PC-9 (cell line): ENCODE measurements around the gene EEA1. TPM values are rescaled to one million over a fixed set of nuclear protein-coding genes. Genes with fewer than 3 reads are reported as not detected.
A peak's percentile ranks its signal among the peaks of the same experiment; 100 is the strongest.

Source experiments
- BruUV-seq: library from RNA; stranded (reverse); fragments of 400-500 nt; replicated peaks from 2 replicates; lab custom pipeline; 2021; lab: Mats Ljungman, UMichigan
- CTCF ChIA-PET: fragments of 300-600 bp; sonication (Branson Sonifier 250); formaldehyde crosslinking; loops from one replicate; lab custom pipeline; 2022; ENCODE audit warnings: antibody characterized with exemption; lab: Charles Lee
- POLR2A ChIA-PET: fragments of 300-600 bp; sonication (Branson Sonifier 250); formaldehyde crosslinking; loops from one replicate; lab custom pipeline; 2022; ENCODE audit warnings: antibody characterized with exemption; ENCODE audit not compliant: unreplicated experiment; lab: Charles Lee
- DNase-seq, 2 experiments: peaks; one replicate each; pipeline versions ENCODE4 v3.0.0 to v3.0.0-alpha.2; 2015 to 2022; ENCODE audit warnings: mixed read lengths in 1 of 2
- H2AFZ ChIP-seq: fragments of 200-600 bp; sonication (generic); 2 replicates; pipeline ENCODE4 v1.8.1; 2017; ENCODE audit warnings: antibody characterized with exemption
- H3F3A ChIP-seq: fragments of 200-600 bp; sonication (generic); 2 replicates; pipeline ENCODE4 v1.8.1; 2017; ENCODE audit warnings: antibody characterized with exemption, mild to moderate bottlenecking, low read depth; ENCODE audit not compliant: insufficient read depth
- H3K27ac ChIP-seq: fragments of 200-600 bp; sonication (generic); 2 replicates; pipeline ENCODE4 v1.6.1; 2016; ENCODE audit warnings: mixed run types
- H3K27me3 ChIP-seq: fragments of 200-600 bp; sonication (generic); 2 replicates; pipeline ENCODE4 v1.6.1; 2016; ENCODE audit warnings: low read depth, mixed run types; ENCODE audit not compliant: insufficient read depth
- H3K36me3 ChIP-seq: fragments of 200-600 bp; sonication (generic); 2 replicates; pipeline ENCODE4 v1.6.1; 2016; ENCODE audit warnings: low read depth, mixed run types
- H3K4me1 ChIP-seq: fragments of 200-600 bp; sonication (generic); replicated peaks from 2 replicates; pipeline ENCODE4 v1.6.1; 2016; ENCODE audit warnings: mixed run types; ENCODE audit not compliant: insufficient read depth
- H3K4me2 ChIP-seq: fragments of 200-600 bp; sonication (generic); 2 replicates; pipeline ENCODE4 v1.6.1; 2017; ENCODE audit warnings: mixed run types
- H3K4me3 ChIP-seq: fragments of 200-600 bp; sonication (generic); 2 replicates; pipeline ENCODE4 v1.6.1; 2016; ENCODE audit warnings: mixed run types
- H3K79me2 ChIP-seq: fragments of 200-600 bp; sonication (generic); 2 replicates; pipeline ENCODE4 v1.6.1; 2017; ENCODE audit warnings: low read depth, mixed run types
- H3K9me2 ChIP-seq: fragments of 200-600 bp; sonication (generic); 2 replicates; pipeline ENCODE4 v1.8.1; 2017; ENCODE audit warnings: mild to moderate bottlenecking; ENCODE audit not compliant: insufficient read depth
- H3K9me3 ChIP-seq: fragments of 200-600 bp; sonication (generic); 2 replicates; pipeline ENCODE4 v1.8.1; 2016; ENCODE audit warnings: low read depth; ENCODE audit not compliant: insufficient read depth
- H4K20me1 ChIP-seq: fragments of 200-600 bp; sonication (generic); 2 replicates; pipeline ENCODE4 v1.8.1; 2017; ENCODE audit not compliant: insufficient read depth
- EZH2 ChIP-seq: fragments of 200-600 bp; sonication (generic); IDR thresholded peaks from 2 replicates; pipeline ENCODE4 v1.8.0; 2017; ENCODE audit warnings: antibody characterized with exemption, low read depth
- intact Hi-C: fragments of 100-400 bp; cut with micrococcal nuclease; formaldehyde crosslinking; loops from one replicate; pipeline ENCODE4 v1.10.0; 2022; ENCODE audit not compliant: unreplicated experiment
- total RNA-seq: library from RNA; stranded (reverse); gene quantifications from 2 replicates; pipeline ENCODE4 v1.2.3, GENCODE V29; 2021
- TF ChIP-seq, protein P1 (sequence below): fragments of 200-600 bp; sonication (generic); conservative IDR thresholded peaks from 2 replicates; pipeline ENCODE4 v1.6.1; 2017; ENCODE audit warnings: mixed run types, antibody characterized with exemption, mild to moderate bottlenecking, moderate library complexity

The EEA1 gene
- total RNA-seq, 1 experiment from 2014 or later, result 15.7 TPM

- BruUV-seq, result no TSS peak
- H3K27me3 ChIP-seq, result no peaks in the 10 kb centered on the region
- peak overlapping the region; percentile 26; the same call in 1 of the 2 replicates for H3K4me3 ChIP-seq
- peak overlapping the region; percentile 64 for H3K27ac ChIP-seq
- TF ChIP-seq EZH2, result no peak
- TF ChIP-seq, protein P1, sequence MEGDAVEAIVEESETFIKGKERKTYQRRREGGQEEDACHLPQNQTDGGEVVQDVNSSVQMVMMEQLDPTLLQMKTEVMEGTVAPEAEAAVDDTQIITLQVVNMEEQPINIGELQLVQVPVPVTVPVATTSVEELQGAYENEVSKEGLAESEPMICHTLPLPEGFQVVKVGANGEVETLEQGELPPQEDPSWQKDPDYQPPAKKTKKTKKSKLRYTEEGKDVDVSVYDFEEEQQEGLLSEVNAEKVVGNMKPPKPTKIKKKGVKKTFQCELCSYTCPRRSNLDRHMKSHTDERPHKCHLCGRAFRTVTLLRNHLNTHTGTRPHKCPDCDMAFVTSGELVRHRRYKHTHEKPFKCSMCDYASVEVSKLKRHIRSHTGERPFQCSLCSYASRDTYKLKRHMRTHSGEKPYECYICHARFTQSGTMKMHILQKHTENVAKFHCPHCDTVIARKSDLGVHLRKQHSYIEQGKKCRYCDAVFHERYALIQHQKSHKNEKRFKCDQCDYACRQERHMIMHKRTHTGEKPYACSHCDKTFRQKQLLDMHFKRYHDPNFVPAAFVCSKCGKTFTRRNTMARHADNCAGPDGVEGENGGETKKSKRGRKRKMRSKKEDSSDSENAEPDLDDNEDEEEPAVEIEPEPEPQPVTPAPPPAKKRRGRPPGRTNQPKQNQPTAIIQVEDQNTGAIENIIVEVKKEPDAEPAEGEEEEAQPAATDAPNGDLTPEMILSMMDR, result no peak
- no peaks in the 10 kb centered on the region; the same call in 1 of the 2 replicates for H3K36me3 ChIP-seq
- H2AFZ ChIP-seq, result 0 out of 2 replicates have a peak overlapping the region, but pooled peaks have one; percentile 7
- no peaks in the 10 kb centered on the region for H3K9me3 ChIP-seq
- ChIA-PET CTCF (interaction anchor here (0.6 to 0.7 kb wide), 2 partner anchors 28 to 1791 kb away, joined by 3 to 4 read pairs; no protein-coding TSS in a partner anchor), POLR2A (interaction anchor here (0.6 to 0.7 kb wide), 3 partner anchors 25 to 62 kb away, joined by 3 to 6 read pairs (median 4); no protein-coding TSS in a partner anchor)
- intact Hi-C loops, result no loop called here
- DNase-seq, result peak; percentile 54 to 90
- peak overlapping the region; percentile 71 for H3K4me2 ChIP-seq
- H3K9me2 ChIP-seq, result no peaks in the 10 kb centered on the region; the same call in 1 of the 2 replicates
- peaks cover 25% of the 10 kb centered on the region for H3F3A ChIP-seq
- H4K20me1 ChIP-seq, result no peaks in the 10 kb centered on the region
- H3K4me1 ChIP-seq, result peaks cover 22% of the 10 kb centered on the region
- peaks cover 19% of the 10 kb centered on the region for H3K79me2 ChIP-seq
Measured at GRCh38 chr12:92899386-92900001, 29.6 kb downstream of the EEA1 start.

- Histone ChIP-seq H2AFZ (no peak overlapping the region), H3K4me1 (peaks cover 22% of the 10 kb centered on the region), H4K20me1 (no peaks in the 10 kb centered on the region), H3K79me2 (peaks cover 19% of the 10 kb centered on the region), H3F3A (peaks cover 25% of the 10 kb centered on the region), H3K27me3 (no peaks in the 10 kb centered on the region), H3K4me3 (peak overlapping the region; percentile 12; the same call in 1 of the 2 replicates), H3K9me2 (no peaks in the 10 kb centered on the region; the same call in 1 of the 2 replicates), H3K27ac (peak overlapping the region; percentile 64), H3K36me3 (no peaks in the 10 kb centered on the region; the same call in 1 of the 2 replicates), H3K9me3 (no peaks in the 10 kb centered on the region), H3K4me2 (peak overlapping the region; percentile 71)
- TF ChIP-seq EZH2, result no peak
- TF ChIP-seq, protein P1, result no peak
- no TSS peak for BruUV-seq
- CTCF ChIA-PET, result interaction anchor here (0.6 kb wide), 1 partner anchor 1790 kb away, joined by 4 read pairs; no protein-coding TSS in a partner anchor
- DNase-seq, result no peak
- intact Hi-C loops, result no loop called here
- POLR2A ChIA-PET, result no interaction called here
Measured at GRCh38 chr12:92898755-92899154, 30.3 kb downstream of the EEA1 start.

GRCh38 chr12:92897844-92898243, 31.3 kb downstream of the EEA1 start:
- peaks cover 22% of the 10 kb centered on the region for H3K4me1 ChIP-seq
- peaks cover 19% of the 10 kb centered on the region for H3K79me2 ChIP-seq
- H3K27ac ChIP-seq, result no peak overlapping the region
- no peaks in the 10 kb centered on the region; the same call in 1 of the 2 replicates for H3K9me2 ChIP-seq
- TF ChIP-seq, protein P1, result no peak
- TF ChIP-seq EZH2, result no peak
- intact Hi-C loops, result no loop called here
- CTCF ChIA-PET, result no interaction called here
- DNase-seq, result no peak
- H3K4me2 ChIP-seq, result no peak overlapping the region
- no TSS peak for BruUV-seq
- POLR2A ChIA-PET, result no interaction called here
- no peaks in the 10 kb centered on the region; the same call in 1 of the 2 replicates for H3K36me3 ChIP-seq
- no peaks in the 10 kb centered on the region for H3K27me3 ChIP-seq
- no peak overlapping the region for H3K4me3 ChIP-seq
- H3F3A ChIP-seq, result peaks cover 25% of the 10 kb centered on the region
- H3K9me3 ChIP-seq, result no peaks in the 10 kb centered on the region
- H2AFZ ChIP-seq, result no peak overlapping the region
- H4K20me1 ChIP-seq, result no peaks in the 10 kb centered on the region
